ENCODE data around the gene NPM3. TPM values are rescaled to one million over a fixed set of nuclear protein-coding genes. Genes with fewer than 3 reads are reported as not detected.

Gene NPM3, protein sequence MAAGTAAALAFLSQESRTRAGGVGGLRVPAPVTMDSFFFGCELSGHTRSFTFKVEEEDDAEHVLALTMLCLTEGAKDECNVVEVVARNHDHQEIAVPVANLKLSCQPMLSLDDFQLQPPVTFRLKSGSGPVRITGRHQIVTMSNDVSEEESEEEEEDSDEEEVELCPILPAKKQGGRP
- 98.6 and 115 TPM in 2 replicates for total RNA-seq

DNA sequence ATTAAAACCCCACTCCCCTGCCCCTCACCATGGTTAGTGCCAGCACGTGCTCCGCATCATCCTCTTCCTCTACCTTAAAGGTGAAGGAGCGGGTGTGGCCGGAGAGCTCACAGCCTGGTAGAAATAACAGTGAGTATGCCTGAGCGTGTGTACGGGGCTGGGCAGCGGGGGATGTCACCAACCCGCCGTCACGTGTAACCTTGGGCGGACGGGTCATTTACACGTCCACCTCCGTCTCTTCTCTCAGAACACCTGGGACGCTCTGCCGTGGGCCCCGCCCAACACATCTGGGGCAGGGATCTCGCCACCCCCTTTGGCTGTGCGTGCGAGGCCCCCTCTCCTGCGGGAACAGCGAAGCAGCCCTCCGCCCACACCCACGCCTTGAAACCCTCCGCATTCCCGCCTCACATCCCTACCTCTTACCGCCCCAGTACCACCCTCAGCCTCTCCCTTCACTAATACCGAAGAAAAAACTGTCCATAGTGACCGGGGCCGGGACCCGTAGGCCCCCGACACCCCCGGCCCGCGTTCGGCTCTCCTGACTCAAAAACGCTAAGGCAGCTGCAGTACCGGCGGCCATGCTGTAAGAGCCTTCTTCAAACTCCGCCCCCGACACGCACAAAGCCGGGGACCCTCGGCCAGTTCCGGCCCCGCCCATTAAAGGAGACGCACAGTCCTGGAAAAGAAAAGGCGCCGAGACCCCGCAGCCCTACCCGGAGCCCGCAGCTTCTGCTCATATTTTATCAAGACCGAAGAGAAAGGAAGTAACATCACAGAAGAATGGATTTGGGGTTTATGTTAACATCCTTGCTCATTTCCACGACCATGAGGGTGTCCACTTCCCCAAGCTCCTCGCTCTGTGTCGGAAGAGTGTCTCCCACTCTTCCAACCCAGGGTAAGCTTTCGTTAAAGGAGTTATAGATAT is at the start of gene NPM3:
Gene NPM3, minus strand, starts transcription at position 636 of the 925 bp plus-strand sequence. Its CDS starts 56 bp downstream, at position 580.
- peak; percentile 26 for DNase-seq (ENCODE audit: low read depth)
- peak within 1 kb of the TSS; percentile 67 for H3K4me3 ChIP-seq (ENCODE audit: low read depth, low read length)
- TF ChIP-seq, protein P1, sequence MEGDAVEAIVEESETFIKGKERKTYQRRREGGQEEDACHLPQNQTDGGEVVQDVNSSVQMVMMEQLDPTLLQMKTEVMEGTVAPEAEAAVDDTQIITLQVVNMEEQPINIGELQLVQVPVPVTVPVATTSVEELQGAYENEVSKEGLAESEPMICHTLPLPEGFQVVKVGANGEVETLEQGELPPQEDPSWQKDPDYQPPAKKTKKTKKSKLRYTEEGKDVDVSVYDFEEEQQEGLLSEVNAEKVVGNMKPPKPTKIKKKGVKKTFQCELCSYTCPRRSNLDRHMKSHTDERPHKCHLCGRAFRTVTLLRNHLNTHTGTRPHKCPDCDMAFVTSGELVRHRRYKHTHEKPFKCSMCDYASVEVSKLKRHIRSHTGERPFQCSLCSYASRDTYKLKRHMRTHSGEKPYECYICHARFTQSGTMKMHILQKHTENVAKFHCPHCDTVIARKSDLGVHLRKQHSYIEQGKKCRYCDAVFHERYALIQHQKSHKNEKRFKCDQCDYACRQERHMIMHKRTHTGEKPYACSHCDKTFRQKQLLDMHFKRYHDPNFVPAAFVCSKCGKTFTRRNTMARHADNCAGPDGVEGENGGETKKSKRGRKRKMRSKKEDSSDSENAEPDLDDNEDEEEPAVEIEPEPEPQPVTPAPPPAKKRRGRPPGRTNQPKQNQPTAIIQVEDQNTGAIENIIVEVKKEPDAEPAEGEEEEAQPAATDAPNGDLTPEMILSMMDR (IDR thresholded peaks at IDR 0.05; ENCODE audit: insufficient read depth, low read length, poor library complexity, severe bottlenecking) = no peak
- H3K36me3 ChIP-seq (ENCODE audit: control insufficient read depth, insufficient read depth, low read length) = peaks cover 2% of the 10 kb centered on the region
- peaks cover 18% of the 10 kb centered on the region for H3K27me3 ChIP-seq (ENCODE audit: control insufficient read depth, insufficient read depth, low read length)

DNA sequence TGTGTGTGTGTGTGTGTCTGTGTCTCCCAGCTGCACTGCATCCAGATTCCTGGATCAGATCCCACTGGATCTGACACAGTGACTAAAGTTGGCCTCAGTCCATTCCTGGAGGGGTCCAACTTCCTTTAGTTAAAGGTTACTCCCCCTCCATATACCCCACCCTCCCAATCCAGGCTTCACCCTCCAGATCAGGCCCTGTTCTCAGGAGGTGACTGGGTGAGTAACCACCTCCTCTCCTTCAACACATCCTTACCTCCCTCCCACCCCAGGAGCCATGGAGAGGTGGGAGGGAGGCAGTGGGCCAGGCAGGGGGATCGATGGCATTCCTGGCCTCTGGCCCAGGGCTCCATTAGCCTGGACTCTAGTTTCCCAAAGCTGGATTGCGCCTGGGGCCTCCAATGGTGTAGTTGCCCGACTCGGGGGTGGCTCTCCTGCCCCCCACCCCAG is 49.1 kb upstream of the NPM3 start:
- no peaks in the 10 kb centered on the region for H3K36me3 ChIP-seq (ENCODE audit: control insufficient read depth, insufficient read depth, low read length)
- no peak overlapping the region for H3K4me3 ChIP-seq (ENCODE audit: low read depth, low read length)
- DNase-seq (ENCODE audit: low read depth) = no peak
- no peaks in the 10 kb centered on the region for H3K27me3 ChIP-seq (ENCODE audit: control insufficient read depth, insufficient read depth, low read length)
- TF ChIP-seq, protein P1 (IDR thresholded peaks at IDR 0.05; ENCODE audit: insufficient read depth, low read length, poor library complexity, severe bottlenecking) = no peak

DNA sequence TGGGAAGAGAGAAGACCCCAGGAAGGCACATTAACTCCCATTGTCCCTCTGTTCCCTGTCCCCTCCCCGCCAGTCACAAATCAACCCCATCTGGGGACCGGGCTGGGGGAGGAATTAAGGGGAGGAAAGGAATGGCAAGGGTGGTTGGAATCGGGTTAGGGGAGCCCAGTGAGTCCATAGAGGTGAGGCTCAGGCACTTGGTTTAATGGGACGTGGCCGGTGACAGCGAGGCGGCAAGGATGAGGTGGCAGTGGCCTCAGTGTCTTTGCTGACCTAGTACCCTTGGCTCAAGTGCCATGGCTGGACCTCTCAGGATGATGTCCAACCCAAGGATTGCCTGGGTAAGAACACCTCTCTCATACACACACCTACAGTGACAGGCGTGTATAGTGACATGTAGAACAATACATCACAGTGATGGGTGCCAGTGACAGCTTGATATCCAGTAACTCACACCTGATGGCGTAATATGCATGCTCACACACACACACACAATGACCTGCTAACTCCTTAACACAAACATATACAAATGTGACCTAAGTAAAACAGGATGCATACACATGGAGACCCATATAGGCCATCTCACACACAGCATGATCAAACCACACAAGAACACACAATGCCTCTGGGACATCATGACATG is 48.0 kb upstream of the NPM3 start:
- TF ChIP-seq, protein P1 (IDR thresholded peaks at IDR 0.05; ENCODE audit: insufficient read depth, low read length, poor library complexity, severe bottlenecking) = no peak
- DNase-seq (ENCODE audit: low read depth) = no peak
- no peaks in the 10 kb centered on the region for H3K27me3 ChIP-seq (ENCODE audit: control insufficient read depth, insufficient read depth, low read length)
- H3K36me3 ChIP-seq (ENCODE audit: control insufficient read depth, insufficient read depth, low read length) = no peaks in the 10 kb centered on the region
- peak overlapping the region; percentile 44 for H3K4me3 ChIP-seq (ENCODE audit: low read depth, low read length)

DNA sequence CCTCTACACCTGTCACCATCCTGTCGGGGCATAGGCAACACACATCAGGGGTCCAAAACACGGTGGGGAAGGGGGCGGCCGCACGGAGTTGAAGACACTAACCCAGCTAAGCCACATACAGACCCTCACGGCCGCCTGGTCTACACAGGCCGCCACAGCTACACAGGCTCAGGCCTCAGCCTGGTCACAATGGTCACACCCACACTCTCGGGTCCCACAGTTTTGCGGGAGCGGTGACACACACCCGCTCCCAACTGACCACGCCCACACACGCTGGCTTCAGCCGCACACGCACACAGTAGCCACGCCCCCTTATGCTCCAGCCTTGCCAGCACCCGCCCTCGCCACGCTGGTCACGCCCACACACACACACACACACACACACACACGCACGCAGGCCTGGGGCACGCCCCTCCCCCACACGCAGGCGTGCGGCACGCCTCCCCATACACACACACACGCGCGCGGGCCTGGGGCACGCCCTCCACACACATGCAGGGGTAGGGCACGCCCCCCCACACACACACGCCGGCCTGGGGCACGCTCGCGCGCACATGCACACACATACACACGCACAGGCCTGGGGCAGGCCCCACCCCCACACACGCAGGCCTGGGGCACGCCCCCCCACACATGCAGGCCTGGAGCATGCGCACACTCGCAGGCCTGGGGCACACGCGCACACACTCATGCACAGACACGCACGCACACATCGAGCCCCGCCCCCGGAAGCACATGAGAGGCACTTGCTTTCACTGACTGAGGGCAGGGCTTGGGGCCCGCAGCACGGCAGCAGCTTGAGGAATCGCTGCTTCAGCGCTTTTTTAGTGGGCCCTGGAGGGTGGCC is 47.3 kb upstream of the NPM3 start:
- TF ChIP-seq, protein P1 (IDR thresholded peaks at IDR 0.05; ENCODE audit: insufficient read depth, low read length, poor library complexity, severe bottlenecking) = no peak
- DNase-seq (ENCODE audit: low read depth) = peak; percentile 53

DNA sequence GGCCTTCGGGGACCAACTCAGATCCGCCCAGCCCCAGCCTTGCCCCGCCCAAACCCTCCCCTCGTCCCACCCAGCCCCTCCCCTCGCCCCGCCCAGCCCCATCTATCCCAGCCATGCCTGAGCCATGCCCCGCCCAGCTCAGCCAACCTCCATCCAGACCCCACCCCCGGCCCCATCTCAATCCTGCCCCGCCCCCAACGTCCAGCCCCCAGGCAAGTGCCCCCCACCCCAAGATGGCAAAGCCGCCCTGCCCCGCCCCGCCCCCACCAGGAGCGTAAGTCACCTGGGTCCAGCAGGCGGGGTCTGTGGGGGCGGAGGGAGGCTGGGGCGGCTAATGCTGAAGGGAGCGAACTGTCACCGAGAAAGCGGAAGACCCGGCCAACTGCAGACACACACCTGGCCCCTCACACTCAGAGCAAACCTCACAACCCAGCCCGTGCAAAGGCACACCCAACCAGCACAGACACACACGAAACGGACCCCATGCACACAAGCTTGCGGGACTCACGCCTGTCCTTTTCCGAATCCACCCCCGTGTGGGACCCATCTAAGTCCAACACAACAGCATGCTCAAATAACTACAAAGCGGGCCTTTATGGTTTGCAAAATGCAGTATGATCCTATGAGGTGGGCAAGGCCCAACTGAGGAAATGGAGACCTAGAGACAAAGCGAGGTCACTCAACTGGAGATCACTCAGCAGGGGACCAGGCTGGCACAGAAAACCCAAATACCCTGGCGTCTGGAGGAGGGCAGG is 46.5 kb upstream of the NPM3 start:
- H3K27me3 ChIP-seq (ENCODE audit: control insufficient read depth, insufficient read depth, low read length) = no peaks in the 10 kb centered on the region
- no peaks in the 10 kb centered on the region for H3K36me3 ChIP-seq (ENCODE audit: control insufficient read depth, insufficient read depth, low read length)
- peak overlapping the region; percentile 44 for H3K4me3 ChIP-seq (ENCODE audit: low read depth, low read length)
- DNase-seq (ENCODE audit: low read depth) = no peak
- TF ChIP-seq, protein P1 (IDR thresholded peaks at IDR 0.05; ENCODE audit: insufficient read depth, low read length, poor library complexity, severe bottlenecking) = no peak

More for the DNA sequence above, 47.3 kb upstream of the NPM3 start:
- no peaks in the 10 kb centered on the region for H3K27me3 ChIP-seq (ENCODE audit: control insufficient read depth, insufficient read depth, low read length)
- peak overlapping the region; percentile 44 for H3K4me3 ChIP-seq (ENCODE audit: low read depth, low read length)
- no peaks in the 10 kb centered on the region for H3K36me3 ChIP-seq (ENCODE audit: control insufficient read depth, insufficient read depth, low read length)
